ENCODE results near the gene CCDC107.
A peak's percentile ranks its signal among the peaks of the same experiment; 100 is the strongest.
"Not testable (repeated sequence)": the region's sequence is repeated elsewhere in the genome, so short reads cannot be mapped to it uniquely, and the experiment has no call there.

Gene CCDC107

GRCh38 chr9:35658137-35658967 is at the start of gene CCDC107:
CCDC107 (plus strand) TSS chr9:35658292; CDS start chr9:35658380, 88 bp downstream.
- peak; percentile 73 for DNase-seq

GRCh38 chr9:35609001-35609819 is 48.9 kb upstream of the CCDC107 start:
- no peak for DNase-seq

GRCh38 chr9:35609820-35610163 is 48.3 kb upstream of the CCDC107 start:
- DNase-seq, result no peak

GRCh38 chr9:35611230-35611797 is 46.8 kb upstream of the CCDC107 start:
- DNase-seq, result peak; percentile 34

GRCh38 chr9:35612066-35612465 is 46.0 kb upstream of the CCDC107 start:
- not testable (repeated sequence) for DNase-seq

- no peak for DNase-seq
These were observed 45.2 kb upstream of the CCDC107 start for GRCh38 chr9:35612843-35613242.

- DNase-seq, result no peak
These were observed 42.0 kb upstream of the CCDC107 start for GRCh38 chr9:35615981-35616680.

GRCh38 chr9:35616681-35617459 is 41.2 kb upstream of the CCDC107 start:
- DNase-seq, result peak; percentile 29

GRCh38 chr9:35617548-35617947 is 40.5 kb upstream of the CCDC107 start:
- DNase-seq, result no peak

GRCh38 chr9:35618325-35618727 is 39.8 kb upstream of the CCDC107 start, which contains the start of gene CD72:
CD72 (minus strand) TSS chr9:35618413; CDS start chr9:35618303, 110 bp downstream.
- DNase-seq, result no peak

GRCh38 chr9:35618854-35619799 is 39.0 kb upstream of the CCDC107 start:
- no peak for DNase-seq

GRCh38 chr9:35619800-35620158 is 38.3 kb upstream of the CCDC107 start:
- no peak for DNase-seq

- DNase-seq, result no peak
These were observed 30.5 kb upstream of the CCDC107 start for GRCh38 chr9:35627575-35627974.

GRCh38 chr9:35628389-35628991 is 29.6 kb upstream of the CCDC107 start:
- DNase-seq, result no peak

- DNase-seq, result no peak
These were observed 28.5 kb upstream of the CCDC107 start for GRCh38 chr9:35629597-35629996.

GRCh38 chr9:35635730-35636129 is 22.4 kb upstream of the CCDC107 start:
- DNase-seq, result no peak

GRCh38 chr9:35636135-35636876 is 21.8 kb upstream of the CCDC107 start:
- no peak for DNase-seq

GRCh38 chr9:35636877-35637246 is 21.2 kb upstream of the CCDC107 start:
- DNase-seq, result not testable (repeated sequence)

GRCh38 chr9:35637427-35637955 is 20.6 kb upstream of the CCDC107 start:
- DNase-seq, result not testable (repeated sequence)

GRCh38 chr9:35638751-35639150 is 19.3 kb upstream of the CCDC107 start:
- DNase-seq, result not testable (repeated sequence)
